Measurements from ENCODE around the gene UBE2J1. TPM values are rescaled to one million over a fixed set of nuclear protein-coding genes. Genes with fewer than 3 reads are reported as not detected.
A peak's percentile ranks its signal among the peaks of the same experiment; 100 is the strongest.

Gene UBE2J1
- total RNA-seq, 1 donor from 2014 or later = 38.1 TPM

GRCh38 chr6:89291256-89291819 lies 61.2 kb downstream of the UBE2J1 start:
- no peak overlapping the region for H3K27ac Mint-ChIP-seq

GRCh38 chr6:89290401-89291155 lies 61.9 kb downstream of the UBE2J1 start:
- intact Hi-C loops (cut with micrococcal nuclease) = loop anchor here (10.0 kb wide), 1 partner anchor 1004 kb away; the partner anchor contains the start of gene BACH2
- Mint-ChIP-seq H3K27ac (no peak overlapping the region), H3K4me1 (ENCODE audit: low read depth) (no peaks in the 10 kb centered on the region)

More at GRCh38 chr6:89291256-89291819, 61.2 kb downstream of the UBE2J1 start:
- Mint-ChIP-seq H3K4me3 (no peak overlapping the region), H3K36me3 (ENCODE audit: low read depth) (no peaks in the 10 kb centered on the region), H3K9me3 (no peaks in the 10 kb centered on the region), H3K4me1 (ENCODE audit: low read depth) (no peaks in the 10 kb centered on the region), H3K27me3 (ENCODE audit: insufficient read depth) (no peaks in the 10 kb centered on the region)
- DNase-seq (ENCODE audit: low spot score) = no peak
- intact Hi-C loops (cut with micrococcal nuclease) = loop anchor here (10.0 kb wide), 1 partner anchor 1003 kb away; the partner anchor contains the start of gene BACH2

GRCh38 chr6:89289710-89290109 lies 62.8 kb downstream of the UBE2J1 start:
- DNase-seq (ENCODE audit: low spot score) = no peak
- H3K9me3 Mint-ChIP-seq = no peaks in the 10 kb centered on the region
- no peak overlapping the region for H3K27ac Mint-ChIP-seq
- H3K4me3 Mint-ChIP-seq = no peak overlapping the region
- no peaks in the 10 kb centered on the region for H3K36me3 Mint-ChIP-seq (ENCODE audit: low read depth)
- H3K4me1 Mint-ChIP-seq (ENCODE audit: low read depth) = no peaks in the 10 kb centered on the region
- H3K27me3 Mint-ChIP-seq (ENCODE audit: insufficient read depth) = no peaks in the 10 kb centered on the region
- intact Hi-C loops (cut with micrococcal nuclease) = loop anchor here (10.0 kb wide), 1 partner anchor 1005 kb away; the partner anchor contains the start of gene BACH2

More at GRCh38 chr6:89290401-89291155, 61.9 kb downstream of the UBE2J1 start:
- Mint-ChIP-seq H3K27me3 (ENCODE audit: insufficient read depth) (no peaks in the 10 kb centered on the region), H3K4me3 (no peak overlapping the region), H3K9me3 (no peaks in the 10 kb centered on the region), H3K36me3 (ENCODE audit: low read depth) (no peaks in the 10 kb centered on the region)
- no peak for DNase-seq (ENCODE audit: low spot score)

- Mint-ChIP-seq H3K4me3 (no peak overlapping the region), H3K27ac (no peak overlapping the region), H3K36me3 (ENCODE audit: low read depth) (no peaks in the 10 kb centered on the region), H3K27me3 (ENCODE audit: insufficient read depth) (no peaks in the 10 kb centered on the region), H3K9me3 (no peaks in the 10 kb centered on the region), H3K4me1 (ENCODE audit: low read depth) (no peaks in the 10 kb centered on the region)
- no peak for DNase-seq (ENCODE audit: low spot score)
- intact Hi-C loops (cut with micrococcal nuclease) = no loop called here
These were observed 65.0 kb downstream of the UBE2J1 start for GRCh38 chr6:89287351-89288028.

- Mint-ChIP-seq H3K27ac (no peak overlapping the region), H3K36me3 (ENCODE audit: low read depth) (no peaks in the 10 kb centered on the region), H3K4me1 (ENCODE audit: low read depth) (peaks cover 5% of the 10 kb centered on the region), H3K27me3 (ENCODE audit: insufficient read depth) (no peaks in the 10 kb centered on the region), H3K4me3 (no peak overlapping the region), H3K9me3 (no peaks in the 10 kb centered on the region)
- intact Hi-C loops (cut with micrococcal nuclease) = no loop called here
- no peak for DNase-seq (ENCODE audit: low spot score)
These were observed 66.0 kb downstream of the UBE2J1 start for GRCh38 chr6:89286516-89286915.

- Mint-ChIP-seq H3K4me1 (ENCODE audit: low read depth) (peaks cover 5% of the 10 kb centered on the region), H3K36me3 (ENCODE audit: low read depth) (no peaks in the 10 kb centered on the region), H3K4me3 (no peak overlapping the region), H3K9me3 (no peaks in the 10 kb centered on the region), H3K27ac (no peak overlapping the region), H3K27me3 (ENCODE audit: insufficient read depth) (no peaks in the 10 kb centered on the region)
- no peak for DNase-seq (ENCODE audit: low spot score)
- intact Hi-C loops (cut with micrococcal nuclease) = loop anchor here (5.0 kb wide), 2 partner anchors 37 to 67 kb away; partner anchors contain the start of gene UBE2J1
These were observed 67.4 kb downstream of the UBE2J1 start for GRCh38 chr6:89284963-89285735.

GRCh38 chr6:89284081-89284480 lies 68.4 kb downstream of the UBE2J1 start:
- H3K4me1 Mint-ChIP-seq (ENCODE audit: low read depth) = peaks cover 5% of the 10 kb centered on the region
- H3K27ac Mint-ChIP-seq = no peak overlapping the region
- H3K4me3 Mint-ChIP-seq = no peak overlapping the region
- no peaks in the 10 kb centered on the region for H3K36me3 Mint-ChIP-seq (ENCODE audit: low read depth)
- intact Hi-C loops (cut with micrococcal nuclease) = loop anchor here (5.0 kb wide), 2 partner anchors 38 to 68 kb away; partner anchors contain the start of gene UBE2J1
- no peaks in the 10 kb centered on the region for H3K9me3 Mint-ChIP-seq
- DNase-seq (ENCODE audit: low spot score) = no peak
- no peaks in the 10 kb centered on the region for H3K27me3 Mint-ChIP-seq (ENCODE audit: insufficient read depth)

- intact Hi-C loops (cut with micrococcal nuclease) = loop anchor here (5.0 kb wide), 2 partner anchors 40 to 70 kb away; partner anchors contain the start of gene UBE2J1
- no peak for DNase-seq (ENCODE audit: low spot score)
- no peaks in the 10 kb centered on the region for H3K27me3 Mint-ChIP-seq (ENCODE audit: insufficient read depth)
- H3K9me3 Mint-ChIP-seq = no peaks in the 10 kb centered on the region
- H3K4me3 Mint-ChIP-seq = no peak overlapping the region
- H3K36me3 Mint-ChIP-seq (ENCODE audit: low read depth) = no peaks in the 10 kb centered on the region
- H3K4me1 Mint-ChIP-seq (ENCODE audit: low read depth) = peaks cover 5% of the 10 kb centered on the region
- no peak overlapping the region for H3K27ac Mint-ChIP-seq
These were observed 69.8 kb downstream of the UBE2J1 start for GRCh38 chr6:89282749-89283148.

- Mint-ChIP-seq H3K27me3 (ENCODE audit: insufficient read depth) (no peaks in the 10 kb centered on the region), H3K9me3 (no peaks in the 10 kb centered on the region), H3K4me3 (no peak overlapping the region), H3K27ac (no peak overlapping the region), H3K36me3 (ENCODE audit: low read depth) (no peaks in the 10 kb centered on the region), H3K4me1 (ENCODE audit: low read depth) (peaks cover 5% of the 10 kb centered on the region)
- intact Hi-C loops (cut with micrococcal nuclease) = loop anchor here (5.0 kb wide), 2 partner anchors 40 to 70 kb away; partner anchors contain the start of gene UBE2J1
- peak; percentile 12 for DNase-seq (ENCODE audit: low spot score)
These were observed 70.7 kb downstream of the UBE2J1 start for GRCh38 chr6:89281779-89282246.

- peaks cover 5% of the 10 kb centered on the region for H3K4me1 Mint-ChIP-seq (ENCODE audit: low read depth)
- no peak overlapping the region for H3K4me3 Mint-ChIP-seq
- H3K9me3 Mint-ChIP-seq = no peaks in the 10 kb centered on the region
- intact Hi-C loops (cut with micrococcal nuclease) = no loop called here
- DNase-seq (ENCODE audit: low spot score) = no peak
- H3K36me3 Mint-ChIP-seq (ENCODE audit: low read depth) = no peaks in the 10 kb centered on the region
- no peaks in the 10 kb centered on the region for H3K27me3 Mint-ChIP-seq (ENCODE audit: insufficient read depth)
- no peak overlapping the region for H3K27ac Mint-ChIP-seq
These were observed 73.6 kb downstream of the UBE2J1 start for GRCh38 chr6:89278956-89279355.
